ENCODE data around the gene BEND6. TPM values are rescaled to one million over a fixed set of nuclear protein-coding genes. Genes with fewer than 3 reads are reported as not detected.
"Not testable (repeated sequence)": the region's sequence is repeated elsewhere in the genome, so short reads cannot be mapped to it uniquely, and the experiment has no call there.

Gene BEND6
- total RNA-seq, 1 donor from 2014 or later = 4.4 TPM

DNA sequence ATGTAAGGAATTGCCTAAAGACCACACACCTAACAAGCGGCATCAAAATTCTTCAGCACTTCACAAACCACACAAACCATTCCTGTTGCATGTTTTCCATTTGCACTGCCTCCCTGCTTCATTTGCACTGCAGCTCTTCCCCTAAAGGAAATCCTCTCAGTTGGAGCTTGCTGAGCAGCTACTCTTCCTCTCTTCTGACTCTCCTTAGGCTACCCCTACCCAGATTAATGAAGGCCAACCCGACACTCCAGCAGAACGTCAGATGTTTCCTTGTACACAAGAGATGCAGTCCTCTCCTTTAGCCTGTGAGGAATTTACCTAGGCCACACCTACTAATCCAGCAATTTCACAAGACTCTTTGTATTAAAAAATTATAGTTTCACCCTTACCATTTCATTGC, 8.1 kb downstream of the BEND6 start:
- ATAC-seq (no peak), DNase-seq (ENCODE audit: low spot score) (no peak)
- intact Hi-C loops (cut with DNase I) = no loop called here

GRCh38 chr6:56963793-56964192, 8.9 kb downstream of the BEND6 start:
- no peak for DNase-seq (ENCODE audit: low spot score)
- intact Hi-C loops (cut with DNase I) = no loop called here
- ATAC-seq = no peak

GRCh38 chr6:56965126-56965525, 10.2 kb downstream of the BEND6 start:
- ATAC-seq (no peak), DNase-seq (ENCODE audit: low spot score) (no peak)
- intact Hi-C loops (cut with DNase I) = no loop called here

GRCh38 chr6:56970849-56971248, 15.9 kb downstream of the BEND6 start:
- intact Hi-C loops (cut with DNase I) = no loop called here
- ATAC-seq = no peak
- DNase-seq (ENCODE audit: low spot score) = no peak

- no peak for ATAC-seq
Observed at GRCh38 chr6:56977192-56977591, 22.3 kb downstream of the BEND6 start.

DNA sequence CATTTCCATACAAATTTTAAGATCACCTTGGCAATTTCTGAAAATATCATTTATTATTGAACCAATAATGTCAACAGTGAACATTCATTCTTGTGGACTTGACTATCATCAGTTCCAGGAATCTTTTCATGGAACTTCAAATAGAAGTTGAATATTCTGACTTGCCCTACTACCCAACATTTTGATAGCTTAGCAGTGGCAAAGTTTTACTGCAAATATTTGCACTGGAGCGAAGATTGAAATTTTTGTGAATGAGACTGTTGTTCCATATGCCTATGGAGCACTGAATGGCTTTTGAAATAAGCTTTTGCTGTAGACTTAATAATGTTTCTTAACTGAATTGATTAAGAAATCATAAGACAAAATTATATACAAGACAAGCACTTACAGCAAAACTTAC, 23.6 kb downstream of the BEND6 start:
- ATAC-seq (no peak), DNase-seq (ENCODE audit: low spot score) (no peak)
- intact Hi-C loops (cut with DNase I) = no loop called here

More at GRCh38 chr6:56977192-56977591, 22.3 kb downstream of the BEND6 start:
- intact Hi-C loops (cut with DNase I) = no loop called here
- DNase-seq (ENCODE audit: low spot score) = no peak

DNA sequence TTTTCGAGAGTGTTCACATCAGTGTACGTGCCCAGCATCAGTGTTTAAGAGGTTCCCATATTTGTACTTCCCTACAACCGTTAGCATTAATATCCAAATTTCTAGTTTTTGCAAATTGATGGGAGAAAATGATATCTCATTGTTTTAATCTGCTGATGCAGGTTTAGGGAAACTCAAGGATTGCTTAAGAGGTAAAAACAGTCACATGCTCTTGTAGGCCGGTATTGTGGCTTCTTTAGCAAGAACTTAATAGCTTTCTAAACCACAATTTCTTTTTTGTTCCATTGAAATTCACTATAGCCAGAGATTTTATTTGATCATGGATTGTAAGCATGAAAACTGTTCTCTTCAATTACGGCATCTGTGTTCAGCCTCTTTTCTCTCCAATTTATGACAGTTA, 29.5 kb downstream of the BEND6 start:
- DNase-seq (ENCODE audit: low spot score) = no peak
- intact Hi-C loops (cut with DNase I) = no loop called here
- no peak for ATAC-seq

DNA sequence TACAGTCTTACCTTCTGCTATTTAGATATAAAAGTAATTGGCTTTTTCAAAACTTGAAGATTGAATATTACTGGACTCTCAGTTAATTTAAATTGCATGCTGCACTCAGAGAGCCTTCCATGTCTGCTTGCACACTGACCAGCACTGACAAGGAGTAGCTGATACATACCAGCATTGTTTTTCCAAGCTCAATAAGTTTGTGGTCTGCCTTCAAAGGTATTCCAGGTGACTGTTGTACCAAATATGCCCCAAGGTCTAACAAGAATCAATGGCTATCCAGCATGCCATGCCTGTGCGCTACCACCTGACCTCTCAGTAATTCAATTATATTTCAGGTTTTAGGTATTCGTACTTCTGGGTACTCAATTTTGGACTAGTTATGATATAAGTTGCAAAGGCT, 30.0 kb downstream of the BEND6 start:
- DNase-seq (ENCODE audit: low spot score) (no peak), ATAC-seq (no peak)
- intact Hi-C loops (cut with DNase I) = no loop called here

DNA sequence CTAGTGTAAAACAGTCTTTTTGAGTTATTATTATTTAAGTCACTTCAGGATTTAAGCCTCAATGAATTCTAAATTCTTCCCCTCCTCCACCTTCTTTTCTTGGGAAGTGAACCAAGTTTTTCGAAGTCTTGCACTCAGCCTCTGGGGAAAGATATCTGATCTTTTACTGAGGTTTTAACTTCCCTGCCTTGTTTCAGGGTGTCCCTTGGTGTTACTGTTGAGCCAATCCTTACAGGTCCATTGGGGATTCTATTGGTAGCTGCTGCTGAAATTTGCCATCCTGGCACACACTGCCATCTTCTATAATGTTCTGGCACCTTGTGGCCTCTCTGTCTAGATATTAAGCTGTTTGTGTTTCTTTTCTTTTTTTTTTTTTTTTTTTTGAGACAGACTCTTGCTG, 31.7 kb downstream of the BEND6 start:
- intact Hi-C loops (cut with DNase I) = no loop called here
- ATAC-seq = no peak
- DNase-seq (ENCODE audit: low spot score) = no peak

DNA sequence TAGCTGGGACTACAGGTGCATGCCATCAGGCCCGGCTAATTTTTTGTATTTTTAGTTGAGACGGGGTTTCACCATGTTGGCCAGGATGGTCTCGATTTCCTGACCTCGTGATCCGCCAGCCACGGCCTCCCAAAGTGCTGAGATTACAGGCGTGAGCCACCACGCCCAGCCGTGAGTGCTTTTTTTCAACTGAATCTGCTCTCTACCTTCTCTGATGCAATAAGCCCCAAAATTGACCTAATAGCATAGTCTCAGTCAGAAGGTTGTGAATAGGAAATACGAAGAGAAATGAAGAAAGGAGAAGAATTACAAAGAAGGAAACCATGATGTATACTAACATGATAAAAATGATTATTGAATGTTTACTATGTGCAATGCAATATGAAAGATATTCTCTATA, 33.2 kb downstream of the BEND6 start:
- intact Hi-C loops (cut with DNase I) = no loop called here
- DNase-seq (ENCODE audit: low spot score) = no peak
- ATAC-seq = no peak

DNA sequence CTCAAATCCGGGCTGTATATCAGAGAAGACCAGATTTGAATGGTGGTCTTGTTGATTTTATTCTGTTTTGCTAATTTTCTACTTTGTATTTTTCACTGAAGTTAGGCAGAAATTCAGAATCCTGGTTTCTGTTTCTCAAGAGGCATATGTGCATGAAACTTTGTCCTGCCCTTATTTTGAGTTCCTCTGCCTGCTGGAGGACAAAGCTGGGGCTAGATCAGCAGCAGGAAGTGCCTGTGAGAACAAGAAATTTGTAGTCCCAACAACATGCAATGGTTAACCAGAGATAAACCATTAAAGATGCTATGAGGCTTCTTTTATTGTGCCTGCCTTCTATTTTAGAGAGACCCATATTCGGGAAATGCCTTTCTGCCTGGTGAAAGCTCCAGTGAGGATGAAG, 37.1 kb downstream of the BEND6 start:
- no peak for ATAC-seq

DNA sequence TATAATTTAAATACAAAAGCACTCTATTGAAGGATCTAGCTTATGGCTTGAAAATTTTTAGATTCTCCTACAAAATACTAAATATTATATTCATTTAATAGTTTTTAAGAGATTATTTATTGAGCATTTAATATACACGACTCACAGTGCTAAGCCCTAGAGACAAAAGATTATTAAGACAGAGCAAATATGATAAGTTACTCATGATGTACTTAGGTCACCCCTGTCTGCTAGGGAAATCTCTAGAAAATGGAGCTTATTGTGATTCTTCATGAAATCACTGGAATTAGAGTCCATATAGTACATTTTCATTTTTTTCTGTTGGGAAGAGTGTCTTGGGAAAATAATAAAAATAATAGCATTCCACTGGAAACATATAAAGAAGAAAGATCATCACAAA, 37.8 kb downstream of the BEND6 start:
- intact Hi-C loops (cut with DNase I) = no loop called here
- DNase-seq (ENCODE audit: low spot score) (no peak), ATAC-seq (no peak)

More for the DNA sequence above, 37.1 kb downstream of the BEND6 start:
- no peak for DNase-seq (ENCODE audit: low spot score)
- intact Hi-C loops (cut with DNase I) = no loop called here

GRCh38 chr6:56995347-56995902, 40.5 kb downstream of the BEND6 start:
- ATAC-seq (no peak), DNase-seq (ENCODE audit: low spot score) (no peak)
- intact Hi-C loops (cut with DNase I) = no loop called here

DNA sequence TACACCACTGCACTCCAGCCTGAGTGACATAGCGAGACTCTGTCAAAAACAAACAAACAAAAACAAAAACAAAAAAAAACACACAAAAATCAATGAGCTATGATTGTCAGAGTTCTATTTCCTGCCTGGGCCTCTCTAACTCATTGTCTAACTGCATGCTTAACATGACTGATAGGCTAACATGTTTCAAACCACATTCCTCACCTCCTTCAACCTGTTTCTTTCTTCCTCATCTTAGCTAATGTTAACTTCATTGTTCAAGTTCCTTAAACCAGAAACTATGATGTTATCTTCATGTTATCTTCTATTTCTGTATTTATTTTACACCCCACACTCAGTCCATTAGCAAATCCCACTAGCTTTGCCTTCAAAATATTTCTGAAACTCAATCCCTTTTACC, 41.5 kb downstream of the BEND6 start:
- DNase-seq (ENCODE audit: low spot score) (no peak), ATAC-seq (no peak)
- intact Hi-C loops (cut with DNase I) = no loop called here

GRCh38 chr6:56999049-56999448, 44.1 kb downstream of the BEND6 start:
- no peak for ATAC-seq
- intact Hi-C loops (cut with DNase I) = no loop called here
- no peak for DNase-seq (ENCODE audit: low spot score)

DNA sequence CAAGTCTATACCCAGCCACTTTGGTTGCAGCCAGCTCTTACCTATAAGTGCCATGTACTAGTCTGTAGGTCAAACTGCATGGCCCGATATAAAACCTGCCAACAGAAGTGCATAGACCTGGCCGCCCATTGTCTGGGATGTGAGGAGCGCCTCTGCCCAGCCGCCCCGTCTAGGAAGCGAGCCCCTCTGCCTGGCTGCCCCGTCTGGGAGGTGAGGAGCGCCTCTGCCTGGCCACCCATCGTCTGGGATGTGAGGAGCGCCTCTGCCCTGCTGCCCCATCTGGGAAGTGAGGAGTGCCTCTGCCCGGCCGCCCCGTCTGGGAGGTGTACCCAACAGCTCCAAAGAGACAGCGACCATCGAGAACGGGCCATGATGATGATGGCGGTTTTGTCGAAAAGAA, 44.8 kb downstream of the BEND6 start:
- DNase-seq (ENCODE audit: low spot score); intact Hi-C loops (cut with DNase I); ATAC-seq: not testable (repeated sequence)

DNA sequence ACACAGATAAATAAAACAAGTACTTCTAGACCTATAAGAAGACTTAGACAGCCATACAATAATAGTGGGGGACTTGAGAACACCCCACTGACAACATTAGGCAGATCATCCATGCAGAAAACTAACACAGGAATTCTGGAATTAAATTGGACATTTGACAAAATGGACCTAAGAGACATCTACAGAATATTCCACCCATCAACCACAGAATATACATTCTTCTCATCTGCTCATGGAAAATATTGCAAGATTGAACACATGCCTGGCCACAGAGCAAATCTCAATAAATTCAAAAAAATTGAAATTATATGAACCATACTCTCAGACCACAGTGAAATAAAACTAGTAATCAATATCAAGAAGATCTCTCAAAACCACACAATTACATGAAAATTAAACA, 47.3 kb downstream of the BEND6 start:
- ATAC-seq (no peak), DNase-seq (ENCODE audit: low spot score) (no peak)
- intact Hi-C loops (cut with DNase I) = no loop called here

GRCh38 chr6:57004292-57004691, 49.4 kb downstream of the BEND6 start:
- intact Hi-C loops (cut with DNase I) = no loop called here
- no peak for ATAC-seq

DNA sequence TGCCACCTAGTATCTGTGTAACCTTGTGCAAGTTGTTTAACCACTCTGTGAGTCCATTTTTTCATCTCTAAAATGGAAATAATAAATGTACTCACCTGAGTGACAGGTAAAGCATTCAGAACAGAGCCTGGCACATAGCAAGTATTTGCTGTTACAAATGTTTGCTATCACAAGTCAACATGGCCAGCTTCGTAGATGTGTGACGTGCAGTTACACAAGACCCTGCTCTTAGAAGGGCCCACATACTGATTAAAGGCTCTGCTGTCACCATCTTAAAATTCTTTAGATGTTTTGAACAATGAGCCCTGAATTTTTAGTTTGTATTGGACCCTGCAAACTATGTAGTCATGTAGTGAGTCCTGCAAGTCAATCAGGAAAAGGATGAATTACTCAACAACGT, 51.2 kb downstream of the BEND6 start:
- intact Hi-C loops (cut with DNase I) = no loop called here
- no peak for DNase-seq (ENCODE audit: low spot score)
- no peak for ATAC-seq

More at GRCh38 chr6:57004292-57004691, 49.4 kb downstream of the BEND6 start:
- DNase-seq (ENCODE audit: low spot score) = no peak

GRCh38 chr6:57008069-57008468, 53.2 kb downstream of the BEND6 start:
- DNase-seq (ENCODE audit: low spot score); ATAC-seq; intact Hi-C loops (cut with DNase I): not testable (repeated sequence)

DNA sequence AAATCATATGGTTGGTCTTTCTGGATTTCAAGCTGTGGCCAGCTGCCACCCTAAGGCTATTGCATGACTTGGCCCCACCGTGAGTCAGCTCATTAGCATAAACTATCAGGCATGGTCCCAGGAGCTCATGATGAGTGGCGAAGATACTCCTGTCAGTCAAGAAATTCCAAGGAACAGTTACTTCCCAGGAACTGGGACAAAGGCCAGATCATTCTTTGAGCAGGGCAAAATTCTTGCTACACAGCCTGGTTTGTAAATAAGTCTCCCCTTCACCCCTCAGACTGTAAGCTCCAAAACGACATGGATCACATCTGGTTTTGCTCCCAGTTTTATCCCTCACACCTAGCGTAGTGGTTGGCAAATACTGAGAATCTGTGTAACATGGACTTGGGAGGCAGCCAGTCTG, 58.6 kb downstream of the BEND6 start:
- no peak for ATAC-seq
- intact Hi-C loops (cut with DNase I) = no loop called here

DNA sequence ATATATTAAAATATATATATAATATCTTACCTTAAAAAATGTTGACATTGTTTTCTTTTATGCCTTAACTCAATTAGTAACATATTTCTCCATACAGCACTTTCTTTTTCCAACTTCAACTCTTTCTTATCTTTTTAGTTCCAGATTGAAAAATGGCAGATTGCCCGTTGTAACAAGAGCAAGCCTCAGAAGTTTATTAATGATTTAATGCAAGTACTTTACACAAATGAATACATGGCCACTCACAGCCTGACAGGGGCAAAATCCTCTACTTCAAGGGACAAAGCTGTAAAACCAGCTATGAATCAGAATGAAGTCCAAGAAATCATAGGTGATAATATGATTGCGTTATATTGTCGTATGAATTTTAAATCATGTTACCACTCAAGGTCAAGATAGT, 62.2 kb downstream of the BEND6 start:
- intact Hi-C loops (cut with DNase I) = no loop called here
- ATAC-seq (no peak), DNase-seq (ENCODE audit: low spot score) (no peak)

More for the DNA sequence above, 58.6 kb downstream of the BEND6 start:
- no peak for DNase-seq (ENCODE audit: low spot score)
